GM12878 (cell line): ENCODE results near the gene UTP11.

ENCODE experiments used
- EZH2 ChIP-seq: IDR thresholded peaks from 2 replicates; pipeline ENCODE4 v1.6.1; 2012; ENCODE audit warnings: low read depth, mild to moderate bottlenecking, control low read depth, inconsistent platforms, low read length, borderline replicate concordance; ENCODE audit not compliant: control insufficient read depth
- MAX ChIP-seq: IDR thresholded peaks from 2 replicates; pipeline ENCODE4 v1.6.1; 2012; ENCODE audit warnings: low read depth, low read length, improper control_type of control experiment

GRCh38 chr1:38028671-38029070 lies 16.1 kb downstream of the UTP11 start:
- TF ChIP-seq EZH2 (no peak), MAX (no peak)
